Measurements from ENCODE around the gene OLFM3. TPM values are rescaled to one million over a fixed set of nuclear protein-coding genes. Genes with fewer than 3 reads are reported as not detected.

OLFM3 gene
- polyA plus RNA-seq, 1 of the 3 experiments (the other 2 are of a cell fraction): not detected

- H4K20me1 ChIP-seq (ENCODE audit: insufficient read depth): no peaks in the 10 kb centered on the region
- no peak overlapping the region for H2AFZ ChIP-seq (ENCODE audit: low read depth)
- TF ChIP-seq FOSL2 (IDR thresholded peaks at IDR 0.05; ENCODE audit: borderline replicate concordance, low read depth) (no peak), CTCF (IDR thresholded peaks at IDR 0.05) (no peak), TEAD4 (IDR thresholded peaks at IDR 0.05; ENCODE audit: borderline replicate concordance, insufficient read depth) (no peak), REST (IDR thresholded peaks at IDR 0.05; ENCODE audit: low read depth, low read length) (no peak), USF2 (IDR thresholded peaks at IDR 0.05; ENCODE audit: borderline replicate concordance, low read depth, low read length) (no peak), EZH2phosphoT487 (IDR thresholded peaks at IDR 0.05; ENCODE audit: borderline replicate concordance, low read depth) (no peak), TCF12 (IDR thresholded peaks at IDR 0.05) (no peak), RCOR1 (IDR thresholded peaks at IDR 0.05; ENCODE audit: low read length) (no peak), YY1 (IDR thresholded peaks at IDR 0.05; ENCODE audit: low read depth) (no peak), RAD21 (IDR thresholded peaks at IDR 0.05; ENCODE audit: low read length) (no peak), PBX3 (IDR thresholded peaks at IDR 0.05) (no peak), POLR2AphosphoS5 (IDR thresholded peaks at IDR 0.05; ENCODE audit: low read depth, low read length) (no peak), GATA2 (CRISPR knock-in tag; IDR thresholded peaks at IDR 0.05) (no peak), MEF2A (IDR thresholded peaks at IDR 0.05; ENCODE audit: borderline replicate concordance, low read depth) (no peak), JUND (IDR thresholded peaks at IDR 0.05) (no peak), ELF1 (IDR thresholded peaks at IDR 0.05) (no peak), NFIC (IDR thresholded peaks at IDR 0.05; ENCODE audit: borderline replicate concordance) (no peak), IRF3 (IDR thresholded peaks at IDR 0.05; ENCODE audit: low read depth, low read length) (no peak), EP300 (IDR thresholded peaks at IDR 0.05; ENCODE audit: borderline replicate concordance in 1 of 2, low read depth in 1 of 2, low read length in 1 of 2) (no peak)
- H3K27me3 ChIP-seq (ENCODE audit: insufficient read depth): no peaks in the 10 kb centered on the region
- DNase-seq: no peak
- H3K79me2 ChIP-seq (ENCODE audit: insufficient read depth): no peaks in the 10 kb centered on the region
- peaks cover 0 to 12% of the 10 kb centered on the region in 2 experiments; a peak in 3 of 4 replicates for H3K4me1 ChIP-seq (ENCODE audit: control insufficient read depth in 1 of 2, insufficient read depth in 2 of 2, low read depth in 1 of 2, low read length in 1 of 2)
- H3K4me3 ChIP-seq (ENCODE audit: low read depth in 2 of 2, low read length in 1 of 2): no peak overlapping the region
- ChIA-PET CTCF (no interaction called here), POLR2A (no interaction called here)
- H3K9me3 ChIP-seq: no peaks in the 10 kb centered on the region
- no peak overlapping the region for H3K9ac ChIP-seq
- H3K27ac ChIP-seq (ENCODE audit: low read depth in 2 of 2, low read length in 1 of 2): peak overlapping the region in 1 of 2 experiments; percentile 67; a peak in 2 of 4 replicates
- no peak overlapping the region for H3K4me2 ChIP-seq
- no peaks in the 10 kb centered on the region for H3K36me3 ChIP-seq (replicated peaks in 1 of 2; ENCODE audit: control insufficient read depth in 1 of 2, insufficient read depth in 2 of 2, low read length in 1 of 2)
- H3F3A ChIP-seq (replicated peaks; ENCODE audit: insufficient read depth): no peaks in the 10 kb centered on the region
- no peaks in the 10 kb centered on the region for H3K9me2 ChIP-seq
Measured at GRCh38 chr1:101908980-101909379, 87.7 kb downstream of the OLFM3 start.
